ENCODE data around the gene XK. TPM values are rescaled to one million over a fixed set of nuclear protein-coding genes. Genes with fewer than 3 reads are reported as not detected.
A peak's percentile ranks its signal among the peaks of the same experiment; 100 is the strongest.

Gene XK
- total and polyA plus RNA-seq, 10 of the 15 experiments (the other 5 are each of a cell fraction or from before 2014, with no cell fraction given), result not detected

- TF ChIP-seq CTCF (IDR thresholded peaks at IDR 0.05 in 2 of 3, conservative IDR thresholded peaks at IDR 0.05 in 1 of 3; ENCODE audit: control insufficient read depth in 2 of 3, extremely low read depth in 1 of 3, insufficient read depth in 1 of 3, low read depth in 3 of 3, low read length in 3 of 3) (peak; percentile 84 to 91 (median 84)), POU2F2 (IDR thresholded peaks at IDR 0.05; ENCODE audit: borderline replicate concordance, low read depth, low read length) (peak; percentile 84; the same call in 1 of the 3 replicates), RAD21 (IDR thresholded peaks at IDR 0.05; ENCODE audit: insufficient read depth, low read depth, low read length) (peak; percentile 97), NR2C1 (IDR thresholded peaks at IDR 0.05) (no peak), HDGF (IDR thresholded peaks at IDR 0.05) (0 out of 2 replicates have a peak, but pooled peaks have one; percentile 15)
Measured at GRCh38 chrX:37745354-37745753, 59.8 kb downstream of the XK start (continued).

DNA sequence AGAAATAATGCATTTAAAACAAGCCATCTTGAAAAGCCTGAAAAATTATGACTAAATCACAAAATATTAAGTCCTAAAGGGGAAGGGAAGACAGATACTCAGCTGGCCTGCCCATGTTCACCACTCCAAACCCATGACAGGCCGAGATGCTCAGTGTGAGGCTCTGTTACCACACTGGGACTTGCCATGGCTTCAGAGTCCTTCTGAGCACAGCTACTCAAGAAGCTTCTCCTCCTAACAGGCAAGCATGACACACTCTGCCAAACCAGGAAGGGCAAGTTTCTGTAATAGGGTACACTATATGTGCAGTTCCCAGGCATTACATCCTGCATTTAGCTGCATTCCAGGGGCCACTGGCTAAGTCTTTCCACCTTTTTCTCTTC, 60.2 kb downstream of the XK start:
- no peak overlapping the region for H3K9ac ChIP-seq (ENCODE audit: control insufficient read depth, insufficient read depth, low read length)
- ChIA-PET CTCF (interaction anchor here (0.5 to 8.6 kb wide), 23 partner anchors 10 to 429 kb away, joined by 3 to 376 read pairs (median 10); partner anchors contain the start of gene CYBB), RAD21 (ENCODE audit: unreplicated experiment) (interaction anchor here (0.7 to 6.4 kb wide), 23 partner anchors 10 to 1163 kb away, joined by 3 to 186 read pairs (median 4); partner anchors contain the start of genes CYBB and RPGR), SMC1A (ENCODE audit: uncharacterized antibody, unreplicated experiment) (interaction anchor here (0.6 to 7.1 kb wide), 22 partner anchors 9 to 530 kb away, joined by 3 to 264 read pairs (median 4); partner anchors contain the start of gene CYBB), POLR2A (interaction anchor here (1.2 to 3.7 kb wide), 8 partner anchors 16 to 79 kb away, joined by 3 to 19 read pairs (median 8); partner anchors contain the start of gene CYBB)
- intact Hi-C loops (cut with micrococcal nuclease; ENCODE audit: unreplicated experiment), result loop anchor here (1.0 to 2.0 kb wide), 4 partner anchors 31 to 429 kb away; no protein-coding TSS in a partner anchor
- H3K9me3 ChIP-seq (replicated peaks; ENCODE audit: control insufficient read depth, insufficient read depth, low read length), result no peaks in the 10 kb centered on the region
- no peak overlapping the region for H3K4me3 ChIP-seq
- H3K4me1 ChIP-seq (ENCODE audit: control insufficient read depth, insufficient read depth, low read length), result peaks cover 15% of the 10 kb centered on the region
- H3K79me2 ChIP-seq (ENCODE audit: control insufficient read depth, insufficient read depth, low read length), result no peaks in the 10 kb centered on the region
- in situ Hi-C loops (cut with MboI), result loop anchor here (10.0 kb wide), 1 partner anchor 429 kb away; no protein-coding TSS in a partner anchor
- 0% methylated on average over 1 of the region's 1 CpG for WGBS (ENCODE audit: insufficient coverage, insufficient replicate concordance, low lambda C conversion rate, missing lambda C conversion rate)
- H2AFZ ChIP-seq (ENCODE audit: control insufficient read depth, low read depth, low read length), result peak overlapping the region; percentile 13
- no TSS peak for BruUV-seq (replicated peaks)
- H3K27ac ChIP-seq (ENCODE audit: control insufficient read depth, insufficient read depth), result peak overlapping the region; percentile 69
- H3K27me3 ChIP-seq (replicated peaks in 1 of 2; ENCODE audit: control insufficient read depth in 2 of 2, insufficient read depth in 2 of 2, low read length in 1 of 2), result no peaks in the 10 kb centered on the region; a peak in 1 of 4 replicates
- peak overlapping the region; percentile 28 for H3K4me2 ChIP-seq (ENCODE audit: control insufficient read depth, insufficient read depth)
- DNase-seq (ENCODE audit: low read depth, low spot score) (no peak), ATAC-seq (peak; percentile 66), FAIRE-seq (no peak)
- H3K36me3 ChIP-seq (ENCODE audit: control insufficient read depth in 2 of 2, insufficient read depth in 2 of 2, low read length in 1 of 2), result no peaks in the 10 kb centered on the region
- H4K20me1 ChIP-seq (ENCODE audit: control insufficient read depth, insufficient read depth), result no peaks in the 10 kb centered on the region
- no peak for TF ChIP-seq MEF2A (IDR thresholded peaks at IDR 0.05; ENCODE audit: insufficient read depth, low read depth, low read length)
- TF ChIP-seq FOXM1 (IDR thresholded peaks at IDR 0.05; ENCODE audit: low read depth, low read length), result no peak
- no peak for TF ChIP-seq IKZF2 (IDR thresholded peaks at IDR 0.05)
- no peak for TF ChIP-seq MYC (IDR thresholded peaks at IDR 0.05; ENCODE audit: insufficient read depth, insufficient read length, insufficient replicate concordance, low read length, severe bottlenecking)
- TF ChIP-seq ZBTB33 (IDR thresholded peaks at IDR 0.05), result no peak
- TF ChIP-seq CHD2 (IDR thresholded peaks at IDR 0.05; ENCODE audit: borderline replicate concordance, low read depth, low read length), result no peak
- no peak for TF ChIP-seq ZNF24 (IDR thresholded peaks at IDR 0.05)
- no peak for TF ChIP-seq ZBTB40 (IDR thresholded peaks at IDR 0.05; ENCODE audit: borderline replicate concordance)
- TF ChIP-seq FOXK2 (IDR thresholded peaks at IDR 0.05), result no peak
- no peak for TF ChIP-seq HDGF (IDR thresholded peaks at IDR 0.05)
